Activated CD4-positive, alpha-beta memory T cell treated with anti-CD3 and anti-CD28 coated beads for 36 hours (primary cell): ENCODE data around the gene TESK1. TPM values are rescaled to one million over a fixed set of nuclear protein-coding genes. Genes with fewer than 3 reads are reported as not detected.
"Not testable (repeated sequence)": the region's sequence is repeated elsewhere in the genome, so short reads cannot be mapped to it uniquely, and the experiment has no call there.

Source experiments
- CTCF ChIA-PET: fragments of 350-600 bp; sonication (Branson Sonifier 250); formaldehyde crosslinking; loops from one replicate; lab custom pipeline; 2021; ENCODE audit warnings: antibody characterized with exemption, inconsistent platforms; lab: Charles Lee
- POLR2A ChIA-PET: fragments of 350-600 bp; sonication (Branson Sonifier 250); formaldehyde crosslinking; loops from one replicate; lab custom pipeline; 2021; ENCODE audit warnings: antibody characterized with exemption; lab: Charles Lee
- DNase-seq: peaks from one replicate; pipeline ENCODE4 v3.0.0-alpha.2; 2020
- H3K27ac Mint-ChIP-seq: one replicate; pipeline ENCODE4 v1.8.0; 2021; ENCODE audit warnings: mixed read lengths
- H3K27me3 Mint-ChIP-seq: one replicate; pipeline ENCODE4 v1.8.0; 2021; ENCODE audit warnings: mixed read lengths
- H3K36me3 Mint-ChIP-seq: one replicate; pipeline ENCODE4 v1.8.0; 2021; ENCODE audit warnings: mixed read lengths
- H3K4me1 Mint-ChIP-seq: one replicate; pipeline ENCODE4 v1.8.0; 2021; ENCODE audit warnings: low read depth, mixed read lengths
- H3K4me3 Mint-ChIP-seq: one replicate; pipeline ENCODE4 v1.8.0; 2021; ENCODE audit warnings: mild to moderate bottlenecking, mixed read lengths
- H3K9me3 Mint-ChIP-seq: one replicate; pipeline ENCODE4 v1.8.0; 2021; ENCODE audit warnings: mixed read lengths
- intact Hi-C: fragments of 100-400 bp; cut with micrococcal nuclease; formaldehyde crosslinking; loops from one replicate; pipeline ENCODE4 v1.15.1; 2023
- total RNA-seq, 2 experiments: library from RNA; stranded (reverse); gene quantifications; one replicate each; pipeline ENCODE4 v1.2.3, GENCODE V29; 2021

TESK1 gene
- total RNA-seq, 2 experiments from 2014 or later = 31.0 to 34.7 TPM

- ChIA-PET POLR2A (interaction anchor here (0.6 to 1.1 kb wide), 6 partner anchors 11 to 1494 kb away, joined by 3 to 7 read pairs (median 4); no protein-coding TSS in a partner anchor), CTCF (interaction anchor here (0.7 to 2.1 kb wide), 5 partner anchors 10 to 60 kb away, joined by 3 to 11 read pairs (median 5); partner anchors contain the start of gene ARHGEF39)
- peak overlapping the region; percentile 74 for H3K4me3 Mint-ChIP-seq
- peak; percentile 55 for DNase-seq
- H3K36me3 Mint-ChIP-seq = peaks cover 8% of the 10 kb centered on the region
- no peaks in the 10 kb centered on the region for H3K9me3 Mint-ChIP-seq
- peak overlapping the region; percentile 33 for H3K27ac Mint-ChIP-seq
- no peaks in the 10 kb centered on the region for H3K27me3 Mint-ChIP-seq
- intact Hi-C loops = loop anchor here (1.0 to 10.0 kb wide), 4 partner anchors 34 to 533 kb away; partner anchors contain the start of genes CCDC107, RMRP and VCP
- peaks cover 29% of the 10 kb centered on the region for H3K4me1 Mint-ChIP-seq
Measured at GRCh38 chr9:35605351-35606137, 482 bp downstream of the TESK1 start.

- ChIA-PET CTCF (interaction anchor here (0.7 to 2.1 kb wide), 5 partner anchors 9 to 43 kb away, joined by 3 to 8 read pairs (median 5); partner anchors contain the start of gene CD72), POLR2A (interaction anchor here (0.6 to 1.1 kb wide), 3 partner anchors 14 to 133 kb away, joined by 3 to 6 read pairs (median 3); no protein-coding TSS in a partner anchor)
- Mint-ChIP-seq H3K4me3 (peak overlapping the region; percentile 74), H3K36me3 (peaks cover 8% of the 10 kb centered on the region), H3K27ac (peak overlapping the region; percentile 33), H3K4me1 (peaks cover 29% of the 10 kb centered on the region), H3K27me3 (no peaks in the 10 kb centered on the region), H3K9me3 (no peaks in the 10 kb centered on the region)
- no peak for DNase-seq
- intact Hi-C loops = loop anchor here (10.0 kb wide), 1 partner anchor 279 kb away; no protein-coding TSS in a partner anchor
Measured at GRCh38 chr9:35606138-35606504, 1.1 kb downstream of the TESK1 start.

GRCh38 chr9:35606726-35607125, 1.7 kb downstream of the TESK1 start:
- Mint-ChIP-seq H3K27me3 (no peaks in the 10 kb centered on the region), H3K36me3 (peaks cover 8% of the 10 kb centered on the region), H3K27ac (no peak overlapping the region), H3K4me1 (peaks cover 32% of the 10 kb centered on the region), H3K4me3 (peak overlapping the region; percentile 1), H3K9me3 (no peaks in the 10 kb centered on the region)
- ChIA-PET CTCF (interaction anchor here (1.4 to 2.1 kb wide), 2 partner anchors 11 to 40 kb away, joined by 5 to 8 read pairs; partner anchors contain the start of gene CD72), POLR2A (interaction anchor here (0.8 kb wide), 1 partner anchor 13 kb away, joined by 6 read pairs; no protein-coding TSS in a partner anchor)
- intact Hi-C loops = loop anchor here (10.0 kb wide), 1 partner anchor 278 kb away; no protein-coding TSS in a partner anchor
- DNase-seq = no peak

GRCh38 chr9:35608221-35608620, 3.2 kb downstream of the TESK1 start:
- H3K4me3 Mint-ChIP-seq = no peak overlapping the region

GRCh38 chr9:35609001-35609819, 4.1 kb downstream of the TESK1 start:
- no peak for DNase-seq
- H3K27ac Mint-ChIP-seq = no peak overlapping the region
- no peaks in the 10 kb centered on the region for H3K27me3 Mint-ChIP-seq

More at GRCh38 chr9:35608221-35608620, 3.2 kb downstream of the TESK1 start:
- H3K9me3 Mint-ChIP-seq = no peaks in the 10 kb centered on the region
- ChIA-PET POLR2A (interaction anchor here (0.6 to 1.0 kb wide), 2 partner anchors 12 to 20 kb away, joined by 4 to 5 read pairs; no protein-coding TSS in a partner anchor), CTCF (interaction anchor here (0.6 to 1.1 kb wide), 3 partner anchors 9 to 86 kb away, joined by 3 read pairs; no protein-coding TSS in a partner anchor)
- intact Hi-C loops = loop anchor here (10.0 kb wide), 1 partner anchor 277 kb away; no protein-coding TSS in a partner anchor
- no peak overlapping the region for H3K27ac Mint-ChIP-seq
- DNase-seq = no peak
- H3K4me1 Mint-ChIP-seq = peaks cover 25% of the 10 kb centered on the region
- no peaks in the 10 kb centered on the region for H3K27me3 Mint-ChIP-seq
- peaks cover 8% of the 10 kb centered on the region for H3K36me3 Mint-ChIP-seq

GRCh38 chr9:35609820-35610163, 4.7 kb downstream of the TESK1 start:
- Mint-ChIP-seq H3K27me3 (no peaks in the 10 kb centered on the region), H3K27ac (no peak overlapping the region), H3K36me3 (peaks cover 8% of the 10 kb centered on the region), H3K4me1 (peaks cover 14% of the 10 kb centered on the region), H3K4me3 (no peak overlapping the region), H3K9me3 (no peaks in the 10 kb centered on the region)
- ChIA-PET CTCF (interaction anchor here (0.9 kb wide), 1 partner anchor 87 kb away, joined by 3 read pairs; no protein-coding TSS in a partner anchor), POLR2A (interaction anchor here (1.8 kb wide), 1 partner anchor 11 kb away, joined by 4 read pairs; no protein-coding TSS in a partner anchor)
- intact Hi-C loops = loop anchor here (10.0 kb wide), 1 partner anchor 275 kb away; no protein-coding TSS in a partner anchor
- no peak for DNase-seq

More at GRCh38 chr9:35609001-35609819, 4.1 kb downstream of the TESK1 start:
- POLR2A ChIA-PET = interaction anchor here (1.0 to 1.8 kb wide), 2 partner anchors 11 kb away, joined by 4 to 5 read pairs; no protein-coding TSS in a partner anchor
- Mint-ChIP-seq H3K4me1 (peaks cover 17% of the 10 kb centered on the region), H3K9me3 (no peaks in the 10 kb centered on the region), H3K36me3 (peaks cover 8% of the 10 kb centered on the region), H3K4me3 (no peak overlapping the region)
- CTCF ChIA-PET = interaction anchor here (0.9 to 1.1 kb wide), 2 partner anchors 40 to 87 kb away, joined by 3 read pairs; no protein-coding TSS in a partner anchor
- intact Hi-C loops = loop anchor here (10.0 kb wide), 1 partner anchor 276 kb away; no protein-coding TSS in a partner anchor

- Mint-ChIP-seq H3K4me1 (peaks cover 12% of the 10 kb centered on the region), H3K27me3 (no peaks in the 10 kb centered on the region), H3K36me3 (peaks cover 8% of the 10 kb centered on the region), H3K9me3 (no peaks in the 10 kb centered on the region), H3K4me3 (no peak overlapping the region), H3K27ac (no peak overlapping the region)
- CTCF ChIA-PET = interaction anchor here (0.5 to 3.9 kb wide), 47 partner anchors 9 to 329 kb away, joined by 3 to 32 read pairs (median 4); partner anchors contain the start of genes ARHGEF39, CCDC107, CREB3 and RMRP
- peak; percentile 69 for DNase-seq
- intact Hi-C loops = no loop called here
- POLR2A ChIA-PET = interaction anchor here (0.6 to 1.8 kb wide), 3 partner anchors 9 to 323 kb away, joined by 3 to 4 read pairs (median 4); no protein-coding TSS in a partner anchor
Measured at GRCh38 chr9:35611230-35611797, 6.3 kb downstream of the TESK1 start.

- H3K9me3 Mint-ChIP-seq, H3K36me3 Mint-ChIP-seq, H3K27me3 Mint-ChIP-seq, H3K4me3 Mint-ChIP-seq, H3K27ac Mint-ChIP-seq, DNase-seq, intact Hi-C loops: not testable (repeated sequence)
- CTCF ChIA-PET = interaction anchor here (0.7 to 3.9 kb wide), 29 partner anchors 8 to 213 kb away, joined by 3 to 32 read pairs (median 6); partner anchors contain the start of genes ARHGEF39, CCDC107, CREB3 and RMRP
- peaks cover 12% of the 10 kb centered on the region for H3K4me1 Mint-ChIP-seq
- POLR2A ChIA-PET = interaction anchor here (0.6 to 1.3 kb wide), 3 partner anchors 49 to 170 kb away, joined by 3 to 4 read pairs (median 3); partner anchors contain the start of gene TLN1
Measured at GRCh38 chr9:35612066-35612465, 7.0 kb downstream of the TESK1 start.

- peaks cover 3% of the 10 kb centered on the region for H3K36me3 Mint-ChIP-seq
- no peak for DNase-seq
- H3K27me3 Mint-ChIP-seq = no peaks in the 10 kb centered on the region
- H3K4me1 Mint-ChIP-seq = peaks cover 17% of the 10 kb centered on the region
- ChIA-PET CTCF (interaction anchor here (1.6 to 3.9 kb wide), 7 partner anchors 16 to 123 kb away, joined by 3 to 30 read pairs (median 18); partner anchors contain the start of genes ARHGEF39, CCDC107 and RMRP), POLR2A (interaction anchor here (0.6 to 1.1 kb wide), 2 partner anchors 119 to 170 kb away, joined by 3 read pairs; partner anchors contain the start of gene TLN1)
- H3K27ac Mint-ChIP-seq = no peak overlapping the region
- H3K9me3 Mint-ChIP-seq = no peaks in the 10 kb centered on the region
- no peak overlapping the region for H3K4me3 Mint-ChIP-seq
- intact Hi-C loops = no loop called here
Measured at GRCh38 chr9:35612843-35613242, 7.8 kb downstream of the TESK1 start.

GRCh38 chr9:35615981-35616680, 11.1 kb downstream of the TESK1 start:
- peak overlapping the region; percentile 77 for H3K4me3 Mint-ChIP-seq
- DNase-seq = no peak

More at GRCh38 chr9:35615981-35616680, 11.1 kb downstream of the TESK1 start:
- POLR2A ChIA-PET = interaction anchor here (1.0 to 2.1 kb wide), 3 partner anchors 11 to 115 kb away, joined by 3 to 7 read pairs (median 5); partner anchors contain the start of gene TESK1
- no peaks in the 10 kb centered on the region for H3K9me3 Mint-ChIP-seq
- no peaks in the 10 kb centered on the region for H3K36me3 Mint-ChIP-seq
- no peaks in the 10 kb centered on the region for H3K27me3 Mint-ChIP-seq
- CTCF ChIA-PET = interaction anchor here (0.8 to 3.3 kb wide), 12 partner anchors 10 to 128 kb away, joined by 3 to 24 read pairs (median 5); partner anchors contain the start of genes CCDC107, RMRP and TLN1
- H3K27ac Mint-ChIP-seq = no peak overlapping the region
- intact Hi-C loops = no loop called here
- peaks cover 40% of the 10 kb centered on the region for H3K4me1 Mint-ChIP-seq
